ENCODE measurements around the gene ZNF93. TPM values are rescaled to one million over a fixed set of nuclear protein-coding genes. Genes with fewer than 3 reads are reported as not detected.
A peak's percentile ranks its signal among the peaks of the same experiment; 100 is the strongest.
"Not testable (repeated sequence)": the region's sequence is repeated elsewhere in the genome, so short reads cannot be mapped to it uniquely, and the experiment has no call there.

ZNF93 gene
- total RNA-seq, 3 donors from 2014 or later: 5.8 to 19.0 (median 9.8) TPM

GRCh38 chr19:19900139-19900728 is 512 bp upstream of the ZNF93 start:
- H3K27me3 ChIP-seq: no peaks in the 10 kb centered on the region
- intact Hi-C loops (cut with DNase I; ENCODE audit: low total_unique reads): no loop called here
- no peaks in the 10 kb centered on the region for H3K4me1 ChIP-seq
- peak overlapping the region; percentile 92 to 94 for H3K27ac ChIP-seq
- peaks cover 13 to 19% of the 10 kb centered on the region in 2 donors for H3K9me3 ChIP-seq
- no peak for DNase-seq (ENCODE audit: low spot score in 2 of 2)
- TF ChIP-seq CTCF (IDR thresholded peaks at IDR 0.05): no peak
- peak overlapping the region; percentile 67 to 79 (median 71) for H3K4me3 ChIP-seq
- no peaks in the 10 kb centered on the region for H3K36me3 ChIP-seq

- H3K4me3 ChIP-seq; H3K27ac ChIP-seq; H3K27me3 ChIP-seq; H3K36me3 ChIP-seq; H3K9me3 ChIP-seq; H3K4me1 ChIP-seq; DNase-seq (ENCODE audit: low spot score in 2 of 2); intact Hi-C loops (cut with DNase I; ENCODE audit: low total_unique reads): not testable (repeated sequence)
These were observed 6.8 kb downstream of the ZNF93 start for GRCh38 chr19:19907551-19907950.

- Histone ChIP-seq H3K4me3 (no peak overlapping the region), H3K4me1 (no peaks in the 10 kb centered on the region), H3K9me3 (no peaks in the 10 kb centered on the region), H3K27me3 (no peaks in the 10 kb centered on the region), H3K36me3 (no peaks in the 10 kb centered on the region), H3K27ac (no peak overlapping the region)
- no peak for TF ChIP-seq POLR2AphosphoS5 (IDR thresholded peaks at IDR 0.05)
- TF ChIP-seq POLR2A (IDR thresholded peaks at IDR 0.05): no peak
- TF ChIP-seq CTCF (IDR thresholded peaks at IDR 0.05): no peak
- DNase-seq (ENCODE audit: low spot score in 2 of 2): no peak
- intact Hi-C loops (cut with DNase I; ENCODE audit: low total_unique reads): no loop called here
These were observed 8.9 kb downstream of the ZNF93 start for GRCh38 chr19:19909654-19910053.

- TF ChIP-seq CTCF (IDR thresholded peaks at IDR 0.05): no peak
- no peak for TF ChIP-seq POLR2AphosphoS5 (IDR thresholded peaks at IDR 0.05)
- no peak for TF ChIP-seq POLR2A (IDR thresholded peaks at IDR 0.05)
- intact Hi-C loops (cut with DNase I; ENCODE audit: low total_unique reads): no loop called here
- Histone ChIP-seq H3K36me3 (no peaks in the 10 kb centered on the region), H3K27ac (no peak overlapping the region), H3K4me3 (no peak overlapping the region), H3K4me1 (no peaks in the 10 kb centered on the region), H3K9me3 (no peaks in the 10 kb centered on the region), H3K27me3 (no peaks in the 10 kb centered on the region)
- no peak for DNase-seq (ENCODE audit: low spot score in 2 of 2)
These were observed 10.4 kb downstream of the ZNF93 start for GRCh38 chr19:19911150-19911549.

- DNase-seq (ENCODE audit: low spot score in 2 of 2): no peak
- H3K9me3 ChIP-seq: no peaks in the 10 kb centered on the region
- no peak overlapping the region for H3K4me3 ChIP-seq
- TF ChIP-seq POLR2AphosphoS5 (IDR thresholded peaks at IDR 0.05) (no peak), CTCF (IDR thresholded peaks at IDR 0.05) (no peak), POLR2A (IDR thresholded peaks at IDR 0.05) (no peak)
- H3K27ac ChIP-seq: no peak overlapping the region
- H3K4me1 ChIP-seq: no peaks in the 10 kb centered on the region
- no peaks in the 10 kb centered on the region for H3K36me3 ChIP-seq
- intact Hi-C loops (cut with DNase I; ENCODE audit: low total_unique reads): no loop called here
- H3K27me3 ChIP-seq: no peaks in the 10 kb centered on the region
These were observed 13.8 kb downstream of the ZNF93 start for GRCh38 chr19:19914596-19914995.

GRCh38 chr19:19930417-19930816 is 29.7 kb downstream of the ZNF93 start:
- intact Hi-C loops (cut with DNase I; ENCODE audit: low total_unique reads); H3K27me3 ChIP-seq; H3K4me1 ChIP-seq; H3K27ac ChIP-seq; H3K36me3 ChIP-seq; DNase-seq (ENCODE audit: low spot score in 2 of 2); H3K4me3 ChIP-seq: not testable (repeated sequence)
- TF ChIP-seq CTCF (IDR thresholded peaks at IDR 0.05): peak in 1 of 3 donors; percentile 30
- H3K9me3 ChIP-seq: peaks cover 22 to 37% of the 10 kb centered on the region in 2 donors

GRCh38 chr19:19933432-19934314 is 32.9 kb downstream of the ZNF93 start:
- intact Hi-C loops (cut with DNase I; ENCODE audit: low total_unique reads); DNase-seq (ENCODE audit: low spot score in 2 of 2); H3K4me1 ChIP-seq; H3K4me3 ChIP-seq; H3K36me3 ChIP-seq; H3K27ac ChIP-seq; H3K27me3 ChIP-seq: not testable (repeated sequence)
- H3K9me3 ChIP-seq: peaks cover 32 to 44% of the 10 kb centered on the region in 2 donors

All from breast epithelium (tissue), 4 donors.